Measurements from ENCODE around the gene AFF2. TPM values are rescaled to one million over a fixed set of nuclear protein-coding genes. Genes with fewer than 3 reads are reported as not detected.

AFF2 gene
- total RNA-seq, 1 experiment from 2014 or later = 0.05 TPM

DNA sequence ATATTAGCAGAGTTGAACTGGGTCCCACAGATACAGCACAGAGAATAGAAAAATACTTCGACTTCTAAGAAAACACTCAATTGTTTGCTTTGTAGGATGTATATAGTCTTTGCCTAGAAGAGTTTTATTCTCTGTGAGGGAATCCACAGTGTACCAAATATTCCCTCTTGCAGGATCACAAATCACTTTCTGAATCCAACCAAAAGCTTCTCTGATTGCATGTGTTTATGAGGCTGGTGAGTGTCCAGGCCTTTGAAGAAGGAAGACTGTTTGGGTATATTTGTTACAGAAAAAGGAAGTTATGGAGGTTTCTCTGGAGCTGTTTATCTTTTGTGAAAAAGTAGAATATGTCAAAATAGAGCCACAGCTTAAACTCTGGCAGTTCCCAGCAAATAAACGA is 423.2 kb downstream of the AFF2 start (continued):
- TF ChIP-seq, protein P1, sequence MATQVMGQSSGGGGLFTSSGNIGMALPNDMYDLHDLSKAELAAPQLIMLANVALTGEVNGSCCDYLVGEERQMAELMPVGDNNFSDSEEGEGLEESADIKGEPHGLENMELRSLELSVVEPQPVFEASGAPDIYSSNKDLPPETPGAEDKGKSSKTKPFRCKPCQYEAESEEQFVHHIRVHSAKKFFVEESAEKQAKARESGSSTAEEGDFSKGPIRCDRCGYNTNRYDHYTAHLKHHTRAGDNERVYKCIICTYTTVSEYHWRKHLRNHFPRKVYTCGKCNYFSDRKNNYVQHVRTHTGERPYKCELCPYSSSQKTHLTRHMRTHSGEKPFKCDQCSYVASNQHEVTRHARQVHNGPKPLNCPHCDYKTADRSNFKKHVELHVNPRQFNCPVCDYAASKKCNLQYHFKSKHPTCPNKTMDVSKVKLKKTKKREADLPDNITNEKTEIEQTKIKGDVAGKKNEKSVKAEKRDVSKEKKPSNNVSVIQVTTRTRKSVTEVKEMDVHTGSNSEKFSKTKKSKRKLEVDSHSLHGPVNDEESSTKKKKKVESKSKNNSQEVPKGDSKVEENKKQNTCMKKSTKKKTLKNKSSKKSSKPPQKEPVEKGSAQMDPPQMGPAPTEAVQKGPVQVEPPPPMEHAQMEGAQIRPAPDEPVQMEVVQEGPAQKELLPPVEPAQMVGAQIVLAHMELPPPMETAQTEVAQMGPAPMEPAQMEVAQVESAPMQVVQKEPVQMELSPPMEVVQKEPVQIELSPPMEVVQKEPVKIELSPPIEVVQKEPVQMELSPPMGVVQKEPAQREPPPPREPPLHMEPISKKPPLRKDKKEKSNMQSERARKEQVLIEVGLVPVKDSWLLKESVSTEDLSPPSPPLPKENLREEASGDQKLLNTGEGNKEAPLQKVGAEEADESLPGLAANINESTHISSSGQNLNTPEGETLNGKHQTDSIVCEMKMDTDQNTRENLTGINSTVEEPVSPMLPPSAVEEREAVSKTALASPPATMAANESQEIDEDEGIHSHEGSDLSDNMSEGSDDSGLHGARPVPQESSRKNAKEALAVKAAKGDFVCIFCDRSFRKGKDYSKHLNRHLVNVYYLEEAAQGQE (IDR thresholded peaks at IDR 0.05; ENCODE audit: low read depth) = no peak
- TF ChIP-seq EZH2phosphoT487 (IDR thresholded peaks at IDR 0.05; ENCODE audit: borderline replicate concordance) = no peak
- TF ChIP-seq YY1 (IDR thresholded peaks at IDR 0.05; ENCODE audit: extremely low read depth, insufficient replicate concordance, low read depth, low read length) = no peak
- TF ChIP-seq, protein P2, sequence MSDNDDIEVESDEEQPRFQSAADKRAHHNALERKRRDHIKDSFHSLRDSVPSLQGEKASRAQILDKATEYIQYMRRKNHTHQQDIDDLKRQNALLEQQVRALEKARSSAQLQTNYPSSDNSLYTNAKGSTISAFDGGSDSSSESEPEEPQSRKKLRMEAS (IDR thresholded peaks at IDR 0.05) = no peak
- TF ChIP-seq CEBPB (IDR thresholded peaks at IDR 0.05; ENCODE audit: low read depth) = no peak

DNA sequence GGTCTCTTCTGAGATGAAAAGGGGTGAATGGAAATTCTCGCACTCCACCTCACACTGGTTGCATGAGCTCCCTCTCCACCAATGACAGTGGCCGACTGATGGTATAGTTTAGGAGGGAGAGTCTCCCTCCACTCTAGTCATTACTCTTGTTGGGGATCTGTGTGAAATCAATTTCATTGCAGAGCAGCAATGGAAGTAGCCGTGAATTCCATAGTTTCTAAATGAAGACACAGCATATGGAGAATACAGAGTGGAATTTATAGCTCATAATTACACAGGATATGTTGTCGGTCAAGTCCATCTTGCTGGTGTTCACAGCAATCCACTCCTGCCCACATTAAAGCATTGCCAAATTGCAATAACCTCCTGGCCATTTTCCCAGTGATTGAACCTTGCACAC is 426.0 kb downstream of the AFF2 start:
- DNase-seq (ENCODE audit: low read depth, low spot score) = no peak
- Histone ChIP-seq H2AFZ (ENCODE audit: low read depth, low read length, poor library complexity, severe bottlenecking) (no peak overlapping the region), H4K20me1 (ENCODE audit: insufficient read depth) (no peaks in the 10 kb centered on the region), H3K4me1 (ENCODE audit: control insufficient read depth in 1 of 2, insufficient read depth in 2 of 2, low read length in 2 of 2) (no peaks in the 10 kb centered on the region), H3K27ac (ENCODE audit: low read depth, low read length) (no peak overlapping the region), H3K9ac (ENCODE audit: low read length) (no peak overlapping the region), H3K36me3 (ENCODE audit: control insufficient read depth in 1 of 2, insufficient read depth in 2 of 2, low read length in 2 of 2) (no peaks in the 10 kb centered on the region), H3K9me3 (ENCODE audit: control insufficient read depth in 1 of 2, insufficient read depth in 1 of 2, low read depth in 1 of 2, low read length in 2 of 2) (no peaks in the 10 kb centered on the region), H3K9me2 (ENCODE audit: insufficient read depth) (no peaks in the 10 kb centered on the region), H3K4me3 (replicated peaks in 1 of 2; ENCODE audit: low read depth in 1 of 2, low read length in 2 of 2) (no peak overlapping the region), H3K27me3 (ENCODE audit: insufficient read depth, low read length) (no peaks in the 10 kb centered on the region), H3K4me2 (ENCODE audit: low read length) (no peak overlapping the region), H3K79me2 (ENCODE audit: insufficient read depth, low read length) (no peaks in the 10 kb centered on the region)
- ChIA-PET CTCF (no interaction called here), POLR2A (no interaction called here), RAD21 (ENCODE audit: low non-redundant PET in 1 of 2, low total read pairs in 2 of 2, uncharacterized antibody in 2 of 2, unreplicated experiment in 2 of 2) (no interaction called here)
- ATAC-seq = no peak
- BruUV-seq (replicated peaks) = no TSS peak
- intact Hi-C loops (cut with micrococcal nuclease) = no loop called here
- no peak for TF ChIP-seq YY1 (IDR thresholded peaks at IDR 0.05; ENCODE audit: extremely low read depth, insufficient replicate concordance, low read depth, low read length)
- no peak for TF ChIP-seq JUND (IDR thresholded peaks at IDR 0.05)
- no peak for TF ChIP-seq CBX3 (IDR thresholded peaks at IDR 0.05; ENCODE audit: low read depth)
- TF ChIP-seq, protein P3, sequence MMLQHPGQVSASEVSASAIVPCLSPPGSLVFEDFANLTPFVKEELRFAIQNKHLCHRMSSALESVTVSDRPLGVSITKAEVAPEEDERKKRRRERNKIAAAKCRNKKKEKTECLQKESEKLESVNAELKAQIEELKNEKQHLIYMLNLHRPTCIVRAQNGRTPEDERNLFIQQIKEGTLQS (IDR thresholded peaks at IDR 0.05) = no peak
- TF ChIP-seq, protein P4, sequence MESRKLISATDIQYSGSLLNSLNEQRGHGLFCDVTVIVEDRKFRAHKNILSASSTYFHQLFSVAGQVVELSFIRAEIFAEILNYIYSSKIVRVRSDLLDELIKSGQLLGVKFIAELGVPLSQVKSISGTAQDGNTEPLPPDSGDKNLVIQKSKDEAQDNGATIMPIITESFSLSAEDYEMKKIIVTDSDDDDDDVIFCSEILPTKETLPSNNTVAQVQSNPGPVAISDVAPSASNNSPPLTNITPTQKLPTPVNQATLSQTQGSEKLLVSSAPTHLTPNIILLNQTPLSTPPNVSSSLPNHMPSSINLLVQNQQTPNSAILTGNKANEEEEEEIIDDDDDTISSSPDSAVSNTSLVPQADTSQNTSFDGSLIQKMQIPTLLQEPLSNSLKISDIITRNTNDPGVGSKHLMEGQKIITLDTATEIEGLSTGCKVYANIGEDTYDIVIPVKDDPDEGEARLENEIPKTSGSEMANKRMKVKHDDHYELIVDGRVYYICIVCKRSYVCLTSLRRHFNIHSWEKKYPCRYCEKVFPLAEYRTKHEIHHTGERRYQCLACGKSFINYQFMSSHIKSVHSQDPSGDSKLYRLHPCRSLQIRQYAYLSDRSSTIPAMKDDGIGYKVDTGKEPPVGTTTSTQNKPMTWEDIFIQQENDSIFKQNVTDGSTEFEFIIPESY (IDR thresholded peaks at IDR 0.05; ENCODE audit: extremely low read depth, insufficient replicate concordance, low read length) = no peak
- TF ChIP-seq SRF (IDR thresholded peaks at IDR 0.05; ENCODE audit: low read depth) = no peak
- no peak for TF ChIP-seq POLR2A (IDR thresholded peaks at IDR 0.05; ENCODE audit: borderline replicate concordance, extremely low read depth, insufficient read depth, insufficient read length)
- TF ChIP-seq, protein P5, sequence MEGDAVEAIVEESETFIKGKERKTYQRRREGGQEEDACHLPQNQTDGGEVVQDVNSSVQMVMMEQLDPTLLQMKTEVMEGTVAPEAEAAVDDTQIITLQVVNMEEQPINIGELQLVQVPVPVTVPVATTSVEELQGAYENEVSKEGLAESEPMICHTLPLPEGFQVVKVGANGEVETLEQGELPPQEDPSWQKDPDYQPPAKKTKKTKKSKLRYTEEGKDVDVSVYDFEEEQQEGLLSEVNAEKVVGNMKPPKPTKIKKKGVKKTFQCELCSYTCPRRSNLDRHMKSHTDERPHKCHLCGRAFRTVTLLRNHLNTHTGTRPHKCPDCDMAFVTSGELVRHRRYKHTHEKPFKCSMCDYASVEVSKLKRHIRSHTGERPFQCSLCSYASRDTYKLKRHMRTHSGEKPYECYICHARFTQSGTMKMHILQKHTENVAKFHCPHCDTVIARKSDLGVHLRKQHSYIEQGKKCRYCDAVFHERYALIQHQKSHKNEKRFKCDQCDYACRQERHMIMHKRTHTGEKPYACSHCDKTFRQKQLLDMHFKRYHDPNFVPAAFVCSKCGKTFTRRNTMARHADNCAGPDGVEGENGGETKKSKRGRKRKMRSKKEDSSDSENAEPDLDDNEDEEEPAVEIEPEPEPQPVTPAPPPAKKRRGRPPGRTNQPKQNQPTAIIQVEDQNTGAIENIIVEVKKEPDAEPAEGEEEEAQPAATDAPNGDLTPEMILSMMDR (IDR thresholded peaks at IDR 0.05 in 2 of 3, conservative IDR thresholded peaks at IDR 0.05 in 1 of 3; ENCODE audit: borderline replicate concordance in 1 of 3, insufficient read depth in 1 of 3, low read depth in 2 of 3, low read length in 2 of 3) = no peak
- no peak for TF ChIP-seq RAD21 (IDR thresholded peaks at IDR 0.05; ENCODE audit: low read depth)
- TF ChIP-seq, protein P2 (IDR thresholded peaks at IDR 0.05) = no peak
- no peak for TF ChIP-seq FOSL1 (IDR thresholded peaks at IDR 0.05; ENCODE audit: low read depth)
- no peak for TF ChIP-seq ZNF274 (IDR thresholded peaks at IDR 0.05; ENCODE audit: low read depth, low read length)
- TF ChIP-seq SIN3A (IDR thresholded peaks at IDR 0.05; ENCODE audit: low read depth) = no peak
- TF ChIP-seq ELF1 (IDR thresholded peaks at IDR 0.05; ENCODE audit: borderline replicate concordance, low read depth) = no peak
- TF ChIP-seq EZH2phosphoT487 (IDR thresholded peaks at IDR 0.05; ENCODE audit: borderline replicate concordance) = no peak
- TF ChIP-seq POLR2AphosphoS5 (IDR thresholded peaks at IDR 0.05; ENCODE audit: low read depth, low read length) = no peak

Data from HCT116 (cell line).